Hepatocyte (in vitro differentiated cells): ENCODE measurements around the gene PIK3R5.

Source experiments
- CTCF ChIP-seq: fragments of 200-600 bp; sonication (generic); IDR thresholded peaks from 2 replicates; pipeline ENCODE4 v1.5.1; 2016; ENCODE audit warnings: antibody characterized with exemption, mild to moderate bottlenecking; ENCODE audit not compliant: poor library complexity
- EZH2 ChIP-seq: fragments of 200-600 bp; sonication (generic); IDR thresholded peaks from 2 replicates; pipeline ENCODE4 v1.6.1; 2016; ENCODE audit warnings: antibody characterized with exemption, mild to moderate bottlenecking, borderline replicate concordance

- TF ChIP-seq CTCF (no peak), EZH2 (no peak)
Observed at GRCh38 chr17:8961829-8962228, 3.7 kb downstream of the PIK3R5 start.
